GM19452 (cell line): ENCODE data around the gene CD180.

Experiments used
- ATAC-seq: cut with Tn5 transposase; IDR thresholded peaks from one replicate; pipeline ENCODE4 v1.9.1; 2021; ENCODE audit not compliant: unreplicated experiment

The CD180 gene

GRCh38 chr5:67196537-67197059 lies at the start of gene CD180:
Gene CD180, minus strand, starts transcription at chr5:67196799. Its CDS starts 158 bp downstream, at chr5:67196641.
- ATAC-seq: no peak

DNA sequence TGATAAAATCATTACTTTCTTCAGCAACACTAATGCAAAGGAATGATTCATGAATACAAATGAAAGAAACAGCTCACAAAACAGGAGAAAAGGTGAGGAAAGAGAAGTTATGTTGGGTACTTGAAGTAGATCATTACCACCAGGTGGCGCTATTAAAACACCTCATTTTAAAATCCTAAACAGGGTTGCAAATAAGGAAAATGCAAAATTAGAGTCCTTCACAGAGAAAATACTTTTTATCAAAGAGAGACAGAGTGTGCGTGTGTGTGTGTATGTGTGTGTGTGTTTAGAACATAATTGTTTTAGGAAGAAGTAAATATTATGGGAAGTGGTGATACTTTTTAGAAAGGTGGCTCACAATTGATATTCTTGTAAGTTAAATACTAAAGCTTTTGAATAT lies 49.5 kb upstream of the CD180 start:
- ATAC-seq: no peak

DNA sequence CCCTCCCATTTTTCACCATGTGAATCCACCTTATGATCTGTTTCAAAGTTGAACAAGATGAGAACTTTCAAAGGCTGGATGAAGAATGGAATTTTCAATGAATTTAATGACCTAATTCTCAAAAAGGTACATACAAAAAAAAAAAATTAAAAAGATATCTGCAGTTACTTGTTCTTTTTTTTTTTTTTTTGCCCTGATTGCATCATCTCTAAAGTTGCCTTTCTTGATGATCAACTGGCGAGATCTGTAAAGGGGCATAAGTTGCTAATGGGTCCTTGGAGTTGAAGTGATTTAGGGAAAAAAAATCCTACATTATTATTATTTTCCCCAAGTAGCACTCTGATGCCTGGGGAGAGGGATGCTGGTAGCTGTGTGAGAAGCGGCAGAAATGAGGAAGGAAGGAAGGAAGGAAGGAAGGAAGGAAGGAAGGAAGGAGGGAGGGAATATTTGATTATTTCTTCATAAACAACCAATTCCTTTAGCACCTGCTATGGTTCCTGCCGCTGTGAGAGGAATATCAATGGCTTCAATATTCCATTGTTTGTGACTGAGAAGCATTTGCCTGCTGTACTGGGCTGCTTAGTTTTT lies 48.8 kb upstream of the CD180 start:
- no peak for ATAC-seq

- ATAC-seq: no peak
Observed at GRCh38 chr5:67244345-67244793, 47.8 kb upstream of the CD180 start.

DNA sequence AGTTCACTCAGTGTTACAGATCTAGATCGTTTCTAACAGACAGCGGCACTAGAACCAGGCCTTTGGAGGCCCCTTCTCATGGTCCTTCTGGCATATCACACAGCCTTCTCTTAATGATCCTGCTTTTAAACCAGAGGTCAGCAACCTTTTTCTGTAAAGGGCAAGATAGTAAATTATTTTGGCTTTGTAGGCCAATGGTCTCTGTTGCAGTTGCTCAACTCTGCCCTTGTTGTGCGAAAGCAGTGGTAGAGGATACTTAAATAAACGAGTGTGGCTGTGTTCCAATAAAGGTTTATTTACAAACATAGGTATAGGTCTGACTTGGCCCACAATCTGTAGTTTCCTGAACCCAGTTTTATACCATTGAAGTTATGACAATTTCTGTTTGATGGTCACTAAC lies 47.3 kb upstream of the CD180 start:
- ATAC-seq: no peak

DNA sequence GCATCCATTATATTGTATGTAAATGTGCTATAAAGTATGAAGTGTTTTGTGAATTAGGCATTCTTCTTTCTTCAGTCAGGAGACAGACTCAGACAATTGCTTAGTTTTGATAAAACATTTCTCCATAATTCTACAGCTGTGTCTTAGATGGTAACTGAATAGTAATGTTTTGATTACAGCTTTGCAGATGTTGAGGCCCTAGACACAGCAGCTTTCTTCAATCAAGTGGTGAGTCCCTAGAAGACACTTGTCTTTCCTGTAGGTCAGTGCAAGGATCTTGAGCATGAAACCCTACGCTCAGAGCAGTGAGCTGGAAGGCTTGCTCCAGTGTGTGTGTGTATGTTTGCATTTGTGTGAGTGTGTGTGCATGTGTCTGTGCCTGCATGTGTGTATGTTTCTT lies 46.8 kb upstream of the CD180 start:
- no peak for ATAC-seq

- ATAC-seq: no peak
Observed at GRCh38 chr5:67241326-67241725, 44.7 kb upstream of the CD180 start.

GRCh38 chr5:67240846-67241245 lies 44.2 kb upstream of the CD180 start:
- ATAC-seq: no peak

- no peak for ATAC-seq
Observed at GRCh38 chr5:67240065-67240464, 43.5 kb upstream of the CD180 start.

DNA sequence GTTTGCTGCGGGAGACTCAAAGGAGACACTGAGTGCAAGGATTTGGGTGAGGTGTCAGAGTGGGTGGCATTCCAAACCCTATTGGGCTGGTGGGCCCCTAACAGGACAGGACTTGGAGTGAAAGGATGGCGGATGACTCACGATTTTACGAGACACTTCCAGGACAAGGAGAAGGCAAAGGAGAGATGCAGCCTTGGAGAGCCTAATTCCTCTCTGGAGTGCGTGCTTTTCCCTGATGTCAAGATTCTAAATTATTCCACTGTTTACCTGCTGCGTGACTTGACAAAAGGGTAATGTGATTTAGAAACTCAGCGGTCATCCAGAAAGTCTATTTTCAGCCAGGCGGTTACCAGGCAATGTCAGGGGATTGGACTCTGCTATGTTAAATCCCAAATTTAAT lies 41.6 kb upstream of the CD180 start:
- no peak for ATAC-seq

DNA sequence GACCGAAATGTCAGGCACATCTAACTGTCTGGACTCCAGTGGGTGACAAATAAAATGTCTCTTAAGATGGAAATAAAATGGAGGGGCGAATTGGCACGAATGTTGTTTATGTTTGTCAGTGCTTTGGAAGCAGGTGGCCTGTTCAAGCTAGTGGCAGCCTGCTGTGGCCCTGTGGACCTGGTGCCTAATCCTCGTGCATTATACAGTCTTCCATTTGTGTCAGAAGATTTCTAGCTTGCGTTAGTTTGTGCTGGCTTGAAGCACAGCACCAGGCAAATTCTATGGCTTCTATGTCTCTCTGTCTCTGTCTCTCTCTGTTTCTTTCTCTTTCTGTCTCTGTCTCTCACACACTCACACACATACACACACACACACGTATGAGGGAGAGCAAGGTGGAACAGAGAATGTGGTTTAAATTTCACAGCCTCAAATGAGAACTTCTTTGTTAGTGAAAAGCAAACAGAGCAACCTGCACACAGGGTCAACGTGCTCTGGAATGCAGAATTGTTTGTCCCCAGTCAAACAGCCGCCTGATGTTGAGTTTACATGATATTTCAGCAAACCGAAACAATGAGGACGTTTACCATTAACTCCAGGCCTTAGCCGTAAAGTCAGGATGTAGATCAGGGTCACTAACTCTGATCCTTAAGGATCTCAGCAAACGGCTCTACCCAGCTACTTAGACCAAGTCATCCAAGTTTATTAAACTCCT lies 39.0 kb upstream of the CD180 start:
- ATAC-seq: no peak

GRCh38 chr5:67234671-67235176 lies 38.1 kb upstream of the CD180 start:
- ATAC-seq: no peak

DNA sequence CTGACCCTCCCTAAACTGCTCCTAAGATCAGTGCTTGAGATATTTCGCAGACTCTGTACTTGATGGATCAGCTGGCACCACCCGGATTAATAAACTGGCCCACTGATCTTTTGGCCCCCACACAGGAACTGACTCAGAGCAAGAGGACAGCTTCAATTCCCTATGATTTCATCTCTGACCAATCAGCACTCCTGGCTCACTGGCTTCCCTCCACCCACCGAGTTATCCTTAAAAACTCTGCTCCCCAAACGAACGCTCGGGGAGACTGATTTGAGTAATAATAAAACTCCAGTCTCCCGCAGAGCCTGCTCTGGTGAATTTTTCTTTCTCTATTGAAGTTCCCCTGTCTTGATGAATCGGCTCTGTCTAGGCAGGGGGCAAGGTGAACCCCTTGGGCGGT lies 36.5 kb upstream of the CD180 start:
- ATAC-seq: no peak

- ATAC-seq: no peak
Observed at GRCh38 chr5:67223211-67223610, 26.6 kb upstream of the CD180 start.

DNA sequence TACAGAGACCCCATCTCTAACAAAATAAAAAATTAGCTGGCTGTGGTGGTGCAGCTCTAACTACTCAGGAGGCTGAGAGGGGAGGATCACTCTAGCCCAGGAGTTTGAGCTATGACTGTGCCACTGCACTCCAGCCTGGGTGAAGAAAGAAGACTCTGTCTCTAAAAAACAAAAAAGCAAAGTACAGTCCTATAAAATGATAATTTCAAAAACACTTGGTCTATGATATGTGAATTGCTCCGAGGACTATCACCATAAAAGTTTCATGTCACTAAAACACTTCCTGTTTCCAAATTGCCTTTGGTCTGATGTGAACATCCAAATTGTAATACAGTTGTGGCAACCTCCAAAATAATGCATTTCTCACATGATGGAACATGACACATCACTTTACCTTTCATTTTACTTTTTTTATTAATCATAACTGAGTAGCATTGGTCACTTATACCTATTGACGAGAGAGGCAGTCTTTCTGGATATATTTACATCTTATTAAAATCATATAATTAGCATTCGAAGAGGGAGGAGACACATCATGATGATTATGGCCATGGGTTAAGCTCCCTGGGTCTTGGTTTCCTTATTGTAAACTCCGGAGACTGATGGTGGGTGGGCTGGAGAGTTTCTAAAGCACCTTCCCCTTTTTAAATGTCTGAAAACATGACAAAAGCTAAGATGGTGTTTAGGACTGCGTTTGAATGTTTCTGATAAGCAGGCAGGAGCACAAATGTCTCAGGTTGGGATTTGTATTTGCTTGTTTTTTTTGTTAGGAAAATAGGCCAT lies 25.8 kb upstream of the CD180 start:
- peak; percentile 39 for ATAC-seq

DNA sequence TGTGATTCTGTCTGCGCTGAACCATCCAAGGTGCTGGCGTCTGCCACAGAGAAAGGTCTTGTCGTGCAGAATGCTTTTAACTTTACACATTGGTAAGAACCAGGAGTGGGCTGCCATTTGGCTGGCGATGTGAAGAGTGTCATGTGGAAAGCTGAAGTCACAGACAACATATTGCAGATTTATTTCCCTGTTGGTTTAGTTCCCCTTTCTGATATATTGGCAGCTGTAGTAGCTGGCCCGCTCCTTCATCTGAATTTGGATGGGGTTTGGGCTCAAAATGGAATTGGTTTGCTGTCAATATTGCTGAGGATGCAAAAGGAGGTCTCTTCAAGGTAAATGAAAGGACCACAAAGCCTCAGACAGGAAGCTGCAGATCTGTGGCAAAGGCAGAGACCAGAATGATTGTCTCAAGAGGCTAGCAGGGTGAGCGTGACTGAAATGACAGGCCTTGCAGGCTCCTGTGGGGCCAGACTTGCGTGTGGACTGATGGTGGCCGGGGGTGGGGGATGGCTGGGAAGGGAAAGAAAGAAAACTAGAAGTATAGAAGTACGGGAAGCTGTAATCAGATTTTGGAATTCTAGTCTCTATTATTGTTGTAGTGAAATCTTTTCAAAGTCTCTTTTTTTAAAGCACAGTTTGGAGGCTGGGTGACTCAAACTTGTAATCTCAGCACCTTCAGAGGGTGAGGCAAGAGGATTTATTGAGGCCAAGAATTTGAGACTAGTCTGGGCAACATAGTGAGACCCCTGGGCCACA lies 25.1 kb upstream of the CD180 start:
- ATAC-seq: peak; percentile 88

DNA sequence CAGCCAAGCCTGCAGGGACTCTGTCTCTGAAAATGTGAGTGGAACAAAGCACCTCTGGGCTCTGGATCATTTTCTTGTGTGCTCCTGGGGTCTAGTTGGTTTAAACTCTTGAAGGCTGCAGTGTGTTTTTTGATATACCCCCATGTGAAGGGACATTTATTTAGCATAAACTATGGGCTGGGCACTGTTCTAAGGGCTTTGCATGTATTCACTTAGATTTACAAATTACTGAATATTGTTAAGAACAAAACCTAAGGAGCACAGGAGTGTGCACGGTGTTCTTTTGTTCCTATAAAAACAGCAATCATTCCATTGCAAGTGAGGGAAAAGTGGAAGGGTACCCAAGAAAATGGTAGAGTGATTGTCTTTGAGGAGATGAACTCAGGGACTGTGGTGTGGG lies 20.0 kb upstream of the CD180 start:
- no peak for ATAC-seq

GRCh38 chr5:67215519-67216471 lies 19.2 kb upstream of the CD180 start:
- peak; percentile 99 for ATAC-seq

DNA sequence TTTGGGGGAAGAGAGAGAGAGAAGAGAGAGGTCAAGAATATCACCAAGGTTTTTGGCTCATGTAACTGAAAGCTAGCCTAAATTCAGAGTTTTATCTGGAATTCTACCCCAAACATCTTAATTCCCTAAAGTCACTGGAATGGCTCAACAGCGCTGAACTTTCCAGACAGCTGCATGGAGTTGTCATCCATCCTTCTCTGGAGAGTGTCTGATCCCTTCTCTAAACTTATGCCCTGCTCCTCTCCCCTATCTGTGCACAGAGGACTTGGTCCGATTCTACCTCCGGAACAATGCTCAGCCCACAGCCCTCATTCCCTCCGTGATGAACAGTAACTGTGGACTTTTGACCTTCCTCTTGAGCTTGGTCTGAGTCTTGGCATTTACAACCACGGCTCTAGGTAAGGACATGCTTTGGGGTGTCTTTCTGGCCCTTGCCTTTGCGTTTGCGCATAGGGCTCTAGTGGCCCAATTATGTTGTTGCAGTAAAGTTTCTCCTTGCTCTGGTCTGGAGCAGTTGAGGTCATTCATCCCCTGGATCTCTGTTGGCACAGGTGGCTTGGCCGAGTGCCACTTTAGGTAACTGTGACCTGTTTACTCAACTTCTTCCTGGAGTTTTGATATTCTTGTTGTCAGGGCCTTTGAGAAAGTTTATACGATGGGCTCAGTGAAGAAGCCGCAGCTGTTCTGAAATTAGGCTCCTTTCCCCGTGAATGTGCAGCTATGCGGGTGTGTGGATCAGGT lies 18.3 kb upstream of the CD180 start:
- no peak for ATAC-seq
